Renal cortical epithelial cell (primary cell): ENCODE results near the gene MAP1LC3B. TPM values are rescaled to one million over a fixed set of nuclear protein-coding genes. Genes with fewer than 3 reads are reported as not detected.

Experiments used
- DNase-seq: peaks from one replicate; pipeline ENCODE4 v3.0.0-alpha.2; 2011; ENCODE audit warnings: low read depth
- total RNA-seq: library from RNA; depleted of rRNA; stranded (reverse); fragments of >200 nt; gene quantifications from 2 replicates; pipeline ENCODE4 v1.2.3, GENCODE V29; 2014

MAP1LC3B gene
- total RNA-seq, 1 donor from 2014 or later = 76.1 TPM

DNA sequence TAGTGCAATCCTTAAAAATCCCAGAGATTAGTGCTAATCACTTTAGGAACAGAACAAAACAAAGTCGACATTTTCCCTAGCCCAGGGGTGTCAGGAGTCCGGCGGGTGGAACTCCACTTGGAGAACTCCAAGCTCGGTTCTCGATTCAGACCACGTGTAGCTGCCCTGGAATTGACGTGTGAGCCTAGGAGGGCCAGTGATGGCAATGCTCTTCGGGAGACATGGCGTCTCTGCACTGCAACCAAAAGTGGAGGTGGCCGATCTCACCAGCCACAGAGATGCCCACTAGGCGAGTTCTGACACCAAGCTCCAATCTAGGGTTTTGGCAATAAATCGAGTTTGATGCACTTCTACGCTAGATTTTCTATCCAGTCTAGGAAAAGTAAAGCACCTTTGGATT, 17.6 kb downstream of the MAP1LC3B start:
- no peak for DNase-seq

DNA sequence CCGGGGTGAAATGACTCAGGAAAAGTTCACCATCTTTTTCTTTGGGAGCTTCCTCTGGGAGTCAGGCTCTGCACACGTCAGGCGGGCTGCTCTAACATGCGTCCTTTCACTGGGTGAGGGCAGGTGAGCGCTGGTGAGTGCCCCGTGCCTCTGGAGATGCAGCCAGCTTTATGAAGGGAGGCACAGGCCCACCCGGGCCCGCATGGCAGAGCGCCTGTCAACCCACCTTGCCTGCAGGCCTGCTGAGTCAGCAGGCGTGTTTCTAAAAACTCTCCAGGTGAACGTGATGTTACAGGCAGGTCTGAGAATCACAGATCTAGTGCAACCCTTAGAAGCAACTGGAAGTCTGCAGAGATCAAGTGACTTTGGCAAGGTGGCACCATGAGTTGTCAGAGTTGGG, 18.4 kb downstream of the MAP1LC3B start:
- no peak for DNase-seq

DNA sequence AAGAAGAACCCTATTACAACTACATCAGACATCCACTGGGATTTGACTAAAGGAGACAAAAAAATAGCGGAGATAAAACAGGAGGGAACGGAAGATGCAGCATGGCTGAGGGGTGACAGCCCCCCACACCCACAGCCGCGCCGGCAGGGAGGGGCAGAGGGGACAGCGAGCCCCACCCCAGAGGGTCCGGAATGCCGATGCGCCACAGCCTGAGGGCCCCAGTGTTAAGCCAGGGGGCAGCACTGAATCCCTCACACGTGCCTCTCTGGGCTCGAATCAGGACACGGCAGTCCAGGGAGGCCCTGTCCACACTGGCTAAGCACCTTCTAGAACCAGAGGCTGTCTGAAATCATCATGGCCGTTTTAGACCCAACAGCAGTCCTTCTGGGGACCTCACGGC, 18.8 kb downstream of the MAP1LC3B start:
- DNase-seq = no peak

DNA sequence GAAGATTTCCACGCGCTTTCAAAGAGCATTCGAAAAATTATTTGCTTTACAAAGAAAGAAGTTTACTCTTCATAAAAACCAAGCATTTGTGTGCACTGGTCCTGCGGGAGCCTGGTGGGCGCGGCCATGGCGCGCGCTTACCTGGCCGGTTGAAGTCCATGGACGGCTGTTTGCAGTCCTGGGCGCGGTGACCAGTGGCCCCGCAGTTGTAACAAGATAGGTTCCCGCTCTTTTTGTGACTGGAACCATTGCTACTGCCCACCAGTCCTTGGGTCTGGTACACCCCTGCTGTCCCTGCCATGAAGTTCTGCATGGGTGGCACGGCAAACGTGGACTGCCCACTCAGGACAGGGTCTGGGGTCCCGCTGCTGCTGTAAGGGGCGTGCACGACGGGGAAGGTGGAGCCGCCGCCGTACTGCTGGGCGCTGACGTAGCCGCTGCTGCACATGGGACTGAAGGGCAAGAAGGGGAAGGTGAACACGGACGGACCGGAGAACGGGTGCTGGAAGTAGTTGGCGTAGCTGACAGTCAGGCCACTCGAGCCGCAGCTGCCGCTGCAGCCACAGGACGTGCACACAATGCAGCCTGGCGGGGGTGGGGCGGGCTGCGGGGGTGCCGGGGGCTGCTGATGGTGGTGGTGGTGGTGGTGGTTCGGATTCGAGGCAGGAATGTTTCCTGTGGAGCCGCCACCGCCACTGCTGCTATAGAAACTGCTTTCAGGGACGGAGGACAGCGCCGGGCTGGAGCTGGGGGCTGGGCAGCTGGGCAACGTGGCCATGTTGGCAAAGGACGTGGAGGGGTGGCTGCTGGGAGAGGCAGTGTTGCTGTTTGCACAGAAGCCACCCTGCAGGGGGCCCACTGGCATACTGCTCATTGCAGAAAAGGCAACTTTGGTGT, 19.5 kb downstream of the MAP1LC3B start:
- no peak for DNase-seq

DNA sequence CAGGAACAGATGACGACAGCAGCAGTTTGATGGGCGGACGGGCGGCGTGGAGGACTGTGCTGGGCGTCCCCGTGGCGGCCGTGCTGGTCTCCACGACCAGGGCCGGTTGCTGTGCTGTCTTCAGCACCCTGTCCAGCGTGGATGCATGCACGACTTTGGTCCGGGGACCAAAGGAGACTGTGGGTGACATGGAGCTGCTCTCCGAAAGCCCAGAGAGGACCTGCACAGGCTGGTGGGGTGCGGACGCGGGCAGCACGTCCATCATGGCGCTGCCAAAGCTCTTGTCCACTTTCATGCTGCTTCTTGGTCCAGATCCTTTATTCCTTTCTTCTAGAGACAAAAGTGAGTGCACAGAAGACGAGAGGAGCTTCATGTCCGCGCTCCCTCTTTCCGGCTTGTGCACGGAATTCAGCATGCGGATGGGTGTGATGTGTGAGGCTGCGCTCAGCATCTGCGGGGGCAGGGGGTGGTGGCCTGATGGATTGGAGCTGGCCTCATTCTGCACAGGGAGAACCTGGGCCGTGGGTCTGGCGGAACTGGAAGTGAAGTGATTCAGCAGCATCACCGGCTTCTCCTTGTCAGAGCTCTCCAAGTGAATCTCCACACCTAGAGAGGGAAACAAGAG, 20.3 kb downstream of the MAP1LC3B start:
- no peak for DNase-seq

DNA sequence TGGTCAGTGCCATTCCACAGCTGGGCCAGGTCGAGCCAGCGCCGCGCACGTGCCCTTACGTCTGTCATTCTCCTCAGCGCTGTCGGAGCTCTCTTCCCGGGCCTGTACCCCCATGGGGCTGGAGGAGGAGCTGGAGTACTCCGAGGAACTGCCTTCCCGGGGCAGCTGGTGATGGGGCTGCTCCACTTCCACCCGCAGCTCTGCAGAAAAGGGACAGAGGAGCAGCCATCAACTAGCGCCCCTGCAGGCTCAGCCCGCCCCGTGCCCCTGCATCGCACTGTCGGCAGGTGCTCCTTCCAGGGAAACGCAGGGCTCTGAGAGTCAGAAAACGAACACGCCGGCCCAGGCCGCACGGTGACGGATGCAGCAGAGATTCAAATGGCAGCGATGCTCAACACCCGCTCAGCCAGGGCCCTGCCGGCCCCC, 20.9 kb downstream of the MAP1LC3B start:
- no peak for DNase-seq

DNA sequence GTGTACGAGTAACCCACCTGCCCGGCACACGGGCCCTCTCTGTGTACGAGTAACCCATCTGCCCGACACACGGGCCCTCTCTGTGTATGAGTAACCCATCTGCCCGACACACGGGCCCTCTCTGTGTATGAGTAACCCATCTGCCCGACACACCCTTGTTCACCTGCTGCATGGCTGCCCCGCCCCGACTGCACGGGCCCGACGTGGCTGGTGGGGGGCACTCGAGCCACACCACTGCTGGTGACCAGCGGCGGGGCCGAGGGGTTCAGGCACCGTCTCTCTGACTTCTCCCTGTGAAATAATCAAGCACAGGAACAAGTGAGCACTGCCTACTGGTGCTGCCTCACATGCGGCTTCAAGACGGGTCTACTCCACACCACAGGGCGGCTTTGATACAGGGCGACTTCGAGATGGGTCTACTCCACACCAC, 22.1 kb downstream of the MAP1LC3B start:
- no peak for DNase-seq

DNA sequence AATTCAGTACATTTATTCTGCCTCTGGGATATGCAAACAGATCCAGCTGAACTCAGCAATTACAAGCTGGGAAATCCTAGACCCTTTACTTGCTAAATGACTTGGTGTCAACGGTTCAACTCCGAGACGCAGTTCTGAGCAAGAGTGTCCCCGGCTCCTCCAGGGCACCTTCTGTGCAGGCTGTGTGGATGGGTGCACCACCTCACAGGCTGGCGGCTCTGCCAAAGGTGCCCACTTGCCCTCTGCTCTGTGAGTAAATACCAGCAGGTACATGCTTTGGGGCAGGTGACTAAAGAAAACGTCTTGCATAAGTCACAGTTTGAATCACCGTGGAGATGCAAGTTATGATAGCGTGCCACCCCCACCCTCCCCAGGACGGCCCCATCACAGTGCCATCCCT, 23.3 kb downstream of the MAP1LC3B start:
- DNase-seq = no peak

DNA sequence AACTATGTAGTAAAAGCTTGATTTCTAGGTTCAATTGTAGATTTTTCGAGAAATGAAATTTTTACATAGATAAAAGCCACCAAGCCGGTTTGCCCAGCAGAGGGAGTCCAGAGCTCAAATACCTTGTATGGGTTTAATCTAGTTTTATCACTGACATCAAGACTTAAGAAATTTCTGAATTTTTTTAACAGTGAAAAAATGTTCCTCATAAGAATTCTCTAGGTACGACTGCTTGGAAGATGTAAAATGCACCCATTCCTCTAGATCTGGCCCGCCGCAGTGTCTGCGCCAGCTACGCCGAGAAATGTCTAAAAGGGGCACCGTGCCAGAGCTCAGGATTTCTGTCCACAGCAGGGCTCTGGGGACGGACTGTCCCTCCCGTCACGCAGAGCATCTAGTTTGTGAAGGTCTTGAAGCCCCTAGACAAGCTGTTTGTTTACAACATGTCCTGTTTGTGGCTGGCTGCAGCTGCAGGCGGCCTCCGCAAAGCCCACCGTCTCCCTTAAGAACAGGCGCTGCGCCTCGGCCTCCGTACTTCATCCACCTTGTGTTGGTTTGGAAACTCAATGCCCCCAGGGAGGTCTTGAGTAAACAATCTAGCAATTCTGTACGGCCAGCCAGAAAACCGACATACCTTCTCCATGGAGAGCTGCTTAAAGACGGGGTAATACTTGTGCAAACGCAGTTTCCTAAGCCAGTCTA, 24.8 kb downstream of the MAP1LC3B start:
- DNase-seq = peak; percentile 52

DNA sequence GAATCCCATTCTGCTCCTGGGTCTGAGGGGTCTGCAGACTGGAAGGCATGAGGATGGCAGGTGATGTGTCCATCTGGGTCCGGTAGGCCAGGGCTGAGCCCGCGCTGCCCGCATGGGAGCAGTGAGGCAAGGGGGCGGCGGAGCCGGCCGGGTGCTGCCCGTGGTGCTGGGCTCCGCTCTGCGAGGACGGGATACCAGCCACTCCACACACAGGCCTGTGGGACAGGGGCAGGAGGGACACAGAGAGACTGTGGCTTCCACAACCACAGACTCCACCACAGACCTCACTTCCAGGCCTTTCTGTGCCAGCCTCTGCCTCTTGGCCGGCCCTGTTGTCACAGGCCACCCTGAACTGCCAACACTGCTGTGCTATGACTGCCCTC, 25.4 kb downstream of the MAP1LC3B start:
- no peak for DNase-seq

DNA sequence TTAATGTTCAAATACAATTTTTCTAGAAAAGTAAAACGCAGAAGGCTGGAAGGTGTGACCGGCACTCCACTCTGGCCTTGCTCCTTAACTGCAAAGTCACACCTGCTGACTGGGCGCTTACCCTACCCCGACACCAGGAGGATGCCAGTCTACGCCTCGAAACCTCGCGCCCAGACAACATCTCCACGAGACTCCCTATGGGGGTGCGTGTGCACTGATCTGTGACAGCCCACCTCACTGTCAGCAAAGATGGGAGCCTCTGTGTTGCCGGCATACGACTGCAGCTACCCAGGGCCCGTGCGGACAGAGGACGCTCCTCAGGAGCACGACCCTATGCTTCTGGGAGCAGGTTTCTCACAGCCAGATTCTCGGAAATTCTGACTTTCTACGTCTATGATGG, 26.1 kb downstream of the MAP1LC3B start:
- DNase-seq = no peak

DNA sequence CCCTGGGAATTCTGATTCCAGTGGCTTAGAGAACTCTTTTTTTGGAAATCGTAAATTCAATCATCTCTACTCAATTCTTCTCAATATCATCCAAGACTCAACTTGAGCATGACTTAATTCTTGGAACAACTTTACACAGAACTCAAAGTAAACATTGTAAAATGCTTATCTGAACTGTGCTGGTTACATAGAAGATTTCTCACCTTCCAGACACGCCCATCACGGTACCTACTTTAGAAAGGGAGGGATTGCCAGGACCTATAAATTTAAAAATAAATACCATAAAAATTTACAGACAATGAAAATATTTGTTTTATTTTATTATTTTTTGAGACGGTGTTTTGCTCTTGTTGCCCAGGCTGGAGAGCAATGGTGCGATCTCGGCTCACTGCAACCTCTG, 26.5 kb downstream of the MAP1LC3B start:
- no peak for DNase-seq

DNA sequence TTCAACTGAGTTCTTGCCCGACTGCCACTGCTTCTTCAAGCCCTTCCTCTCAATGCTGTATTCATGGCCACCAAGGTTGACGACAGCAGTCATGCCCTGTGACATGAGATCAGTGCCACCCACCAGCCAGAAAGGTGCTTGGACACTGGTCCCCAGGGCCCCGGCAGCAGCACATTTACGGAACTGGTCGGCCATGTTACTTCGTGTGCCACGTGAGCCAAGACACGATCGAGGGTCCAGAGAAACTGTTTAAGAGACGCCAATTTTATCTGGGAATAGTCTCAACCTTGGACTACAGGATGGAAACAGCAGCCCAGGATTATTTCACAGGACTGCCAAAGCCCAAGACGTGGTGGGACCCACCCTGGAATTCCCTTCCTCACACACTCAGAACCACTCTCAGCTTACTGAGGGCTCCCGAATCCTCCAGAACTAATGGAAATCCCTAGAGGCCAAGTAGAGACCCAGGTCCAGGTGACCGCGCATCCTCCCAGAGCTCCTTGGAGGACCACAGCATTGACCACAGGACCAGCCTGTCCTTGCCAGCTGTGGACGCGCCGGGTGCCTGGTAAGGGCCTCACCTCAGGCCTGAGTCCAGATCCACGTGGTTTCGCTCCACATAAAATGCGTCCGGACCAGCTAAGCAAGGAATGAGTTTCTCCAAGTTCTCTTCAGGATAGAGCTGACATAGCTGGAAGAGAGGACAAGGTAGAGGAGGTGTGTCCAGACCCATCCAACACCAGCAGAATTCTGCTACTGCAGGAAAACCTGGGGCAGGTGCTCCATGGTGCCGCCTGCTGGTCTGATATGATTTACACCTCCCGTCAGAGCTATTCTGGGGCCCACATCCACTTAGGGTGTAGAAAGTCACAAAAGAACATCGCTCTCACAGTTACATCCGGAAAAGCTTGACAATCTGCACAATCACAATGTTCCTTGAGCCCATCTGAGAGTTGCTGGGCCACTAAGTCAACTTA, 28.2 kb downstream of the MAP1LC3B start:
- DNase-seq = no peak

DNA sequence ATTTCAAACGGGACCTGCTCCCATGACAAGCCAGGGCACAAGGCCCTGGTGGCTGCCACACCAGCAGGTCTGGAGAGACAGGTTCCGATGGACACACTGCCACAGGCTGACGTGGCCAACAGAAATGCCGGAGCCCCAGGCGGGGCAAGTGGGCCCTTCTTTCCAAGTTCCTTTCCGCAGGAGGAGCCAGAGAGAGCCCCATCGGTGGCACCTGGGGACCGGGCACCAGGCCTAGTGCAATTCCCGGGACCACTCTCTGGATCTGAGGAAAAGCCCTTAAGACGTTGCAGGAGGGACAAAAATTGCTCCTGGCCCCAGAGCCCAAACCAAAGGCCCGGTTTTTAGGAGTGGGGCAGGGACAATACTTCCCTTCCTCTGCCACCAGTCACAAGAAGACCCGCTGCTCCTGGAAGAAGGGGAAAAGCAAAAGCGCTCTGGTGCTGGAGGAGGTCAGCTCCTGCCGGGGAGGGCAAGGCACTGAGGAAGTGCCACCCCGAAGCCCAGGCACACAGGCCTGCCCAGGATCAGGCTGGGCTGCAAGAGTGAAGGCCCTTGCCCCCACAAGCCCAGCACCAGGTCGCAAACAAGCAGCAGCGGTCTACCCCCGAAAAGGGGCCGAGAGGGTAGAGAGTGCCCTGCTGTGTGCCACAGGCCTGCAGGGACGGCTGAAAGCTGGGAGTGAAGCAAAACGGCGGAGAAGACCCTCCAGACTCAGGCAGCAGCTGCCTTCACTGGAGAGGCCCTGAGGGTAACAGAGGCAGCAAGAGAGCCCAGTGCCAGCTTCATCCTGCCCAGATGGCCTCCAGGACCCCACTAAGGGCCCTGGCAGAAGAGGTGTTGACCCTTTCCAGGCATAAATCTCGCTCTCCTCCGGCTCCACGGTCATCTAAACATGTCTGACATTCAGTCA, 29.1 kb downstream of the MAP1LC3B start:
- no peak for DNase-seq

DNA sequence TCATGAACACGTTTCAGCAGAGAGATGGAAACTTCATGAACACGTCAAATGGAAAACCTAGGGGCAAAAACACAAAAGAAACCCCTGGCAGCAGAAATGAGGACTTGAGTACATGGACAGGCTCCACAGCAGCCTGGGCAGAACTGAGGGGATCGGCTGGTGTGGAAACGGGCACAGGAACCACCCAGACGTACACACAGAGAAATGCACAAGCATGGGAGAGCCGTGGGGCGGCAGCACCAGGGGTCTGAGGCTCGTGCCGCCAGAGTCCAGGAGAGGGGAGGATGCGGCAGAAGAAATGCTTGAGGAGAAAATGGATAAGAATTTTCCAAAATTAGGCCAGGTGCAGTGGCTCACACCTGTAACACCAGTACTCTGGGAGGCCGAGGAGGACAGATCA, 30.0 kb downstream of the MAP1LC3B start:
- DNase-seq = no peak

DNA sequence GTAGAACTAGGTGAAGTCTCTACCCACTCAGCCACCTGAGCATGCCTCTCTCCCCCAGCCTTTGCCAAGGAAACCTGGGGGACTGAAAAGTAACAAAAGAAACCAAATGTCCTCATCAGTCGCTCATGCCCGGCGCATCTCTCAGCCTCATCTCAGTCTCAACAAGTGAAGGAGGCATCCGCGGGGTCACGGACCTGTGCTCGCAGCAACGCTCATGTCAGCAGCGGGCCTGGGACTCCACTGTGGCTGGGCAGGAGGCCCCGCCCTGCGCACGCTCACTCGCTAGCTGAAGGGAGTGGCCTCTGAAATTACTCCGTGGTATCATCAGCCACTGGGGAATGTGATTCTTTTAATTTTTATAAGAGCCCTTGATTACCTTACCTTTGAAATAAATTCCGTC, 31.3 kb downstream of the MAP1LC3B start:
- DNase-seq = no peak

DNA sequence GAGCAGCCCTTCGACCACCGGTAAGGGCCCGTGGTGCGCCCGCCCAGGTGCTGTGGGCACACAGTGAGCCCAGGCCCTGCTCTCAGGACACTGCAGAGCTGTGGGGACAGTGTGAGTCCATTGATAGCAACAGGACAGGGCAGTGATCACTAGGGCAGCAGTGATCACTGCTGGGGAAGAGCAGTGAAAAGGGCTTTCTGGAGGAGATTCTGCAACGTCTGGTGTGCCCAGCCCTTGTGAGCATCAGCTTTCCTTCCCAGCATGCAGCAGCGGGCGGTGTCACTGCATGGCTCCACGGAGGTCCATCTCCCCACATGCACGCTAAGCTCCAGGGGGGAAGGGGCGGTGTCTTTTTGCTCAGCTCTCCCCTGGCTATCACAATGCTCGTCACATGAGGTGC, 32.1 kb downstream of the MAP1LC3B start:
- no peak for DNase-seq

DNA sequence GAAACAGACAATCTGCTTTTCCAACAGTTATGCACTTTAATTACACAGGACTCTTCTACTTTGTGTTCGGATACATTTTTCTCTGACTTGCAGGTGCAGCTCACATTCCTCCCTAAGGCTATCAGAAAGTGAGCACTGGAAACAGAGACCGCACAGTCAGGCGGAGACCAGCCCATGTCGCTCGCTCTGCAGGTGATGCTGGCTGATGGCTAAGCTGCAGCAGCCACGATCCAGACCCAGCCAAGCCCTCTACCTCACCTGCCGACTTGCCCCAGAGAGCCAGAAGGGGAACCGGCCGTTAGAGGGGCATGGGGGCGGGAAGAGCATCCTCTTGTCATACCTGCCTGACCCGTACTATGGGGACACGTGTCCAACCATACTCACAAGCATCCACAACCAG, 33.8 kb downstream of the MAP1LC3B start:
- DNase-seq = no peak

DNA sequence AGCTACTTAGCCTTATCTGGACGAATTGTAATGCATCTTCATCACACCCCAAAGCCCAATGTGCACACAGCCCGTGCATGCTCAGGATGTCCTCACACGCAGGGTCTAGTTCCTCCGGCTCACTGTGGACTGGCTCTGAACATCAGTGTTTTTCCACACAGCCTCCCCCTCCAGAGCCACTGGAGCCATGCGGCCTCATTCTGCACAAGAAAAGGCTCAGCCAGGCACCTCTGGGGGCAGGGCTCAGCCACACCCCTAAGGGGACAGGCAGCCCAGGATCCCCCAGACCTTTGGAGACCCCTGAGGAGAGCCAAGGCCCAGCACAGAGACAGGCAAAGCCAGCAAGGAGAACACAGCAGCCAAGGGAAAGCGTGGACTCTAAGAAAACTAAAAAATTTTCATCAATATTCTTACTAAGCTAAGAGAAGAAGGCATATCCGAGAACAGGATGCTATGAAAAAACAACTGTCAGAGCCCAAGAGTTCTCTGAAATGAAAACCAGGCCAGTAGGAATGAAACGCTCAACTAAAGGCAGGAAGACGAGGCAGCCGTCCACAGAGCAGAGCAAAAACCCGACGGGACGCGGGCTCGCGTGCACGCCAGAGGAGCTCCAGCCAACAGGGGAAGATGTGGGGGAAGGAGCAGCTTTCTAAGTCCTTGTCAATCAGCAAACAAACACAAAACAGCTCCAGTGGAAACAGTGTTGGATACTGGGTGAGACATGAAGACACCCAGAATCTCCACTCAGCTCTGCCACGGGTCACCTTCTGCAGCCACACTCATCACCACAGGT, 34.5 kb downstream of the MAP1LC3B start:
- DNase-seq = no peak

DNA sequence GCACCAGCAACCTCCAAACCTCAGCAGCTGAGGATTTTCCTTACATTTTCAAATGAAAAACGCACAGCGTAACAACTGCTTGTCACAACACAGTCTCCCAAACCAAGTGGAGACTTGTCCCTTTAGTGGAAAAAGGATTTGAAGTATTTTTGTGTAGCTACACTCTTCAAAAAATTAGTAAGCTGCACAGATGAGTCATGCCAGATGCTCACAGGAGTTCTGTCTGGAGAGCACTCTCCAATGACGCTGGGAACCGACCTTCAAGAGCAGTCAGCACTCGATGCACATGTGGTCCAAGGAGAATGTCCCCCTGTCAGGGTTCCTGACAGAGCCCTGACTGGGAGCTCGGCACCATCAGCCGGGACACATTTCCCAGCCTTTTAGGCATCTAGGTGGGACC, 39.8 kb downstream of the MAP1LC3B start:
- peak; percentile 32 for DNase-seq
